ENCODE data around the gene CCDC92. TPM values are rescaled to one million over a fixed set of nuclear protein-coding genes. Genes with fewer than 3 reads are reported as not detected.

Gene CCDC92
- total and polyA plus RNA-seq, 2 of the 8 experiments (the other 6 are each of a cell fraction or from before 2014, with no cell fraction given) = 0.43 to 0.51 TPM

- TF ChIP-seq CHD1 (IDR thresholded peaks at IDR 0.05; ENCODE audit: low read depth, low read length) = no peak
- TF ChIP-seq CREB1 (IDR thresholded peaks at IDR 0.05) = no peak
- no peak for TF ChIP-seq ZNF274 (IDR thresholded peaks at IDR 0.05; ENCODE audit: borderline replicate concordance, extremely low read depth, low read length)
- no peak for TF ChIP-seq BRCA1 (IDR thresholded peaks at IDR 0.05; ENCODE audit: low read depth, low read length)
- TF ChIP-seq SP1 (IDR thresholded peaks at IDR 0.05; ENCODE audit: low read depth, low read length) = 0 out of 2 replicates have a peak, but pooled peaks have one; percentile 13
- TF ChIP-seq NRF1 (IDR thresholded peaks at IDR 0.05; ENCODE audit: low read depth, low read length) = no peak
- TF ChIP-seq SUZ12 (IDR thresholded peaks at IDR 0.05; ENCODE audit: low read length) = no peak
- TF ChIP-seq GABPA (IDR thresholded peaks at IDR 0.05; ENCODE audit: borderline replicate concordance, insufficient read depth, low read length) = no peak
- peak; percentile 39 for TF ChIP-seq ASH2L (IDR thresholded peaks at IDR 0.05; ENCODE audit: low read length)
- no peak for TF ChIP-seq RNF2 (IDR thresholded peaks at IDR 0.05; ENCODE audit: borderline replicate concordance, low read depth, low read length, missing control alignments, poor library complexity, severe bottlenecking)
- TF ChIP-seq CEBPB (IDR thresholded peaks at IDR 0.05; ENCODE audit: low read depth, low read length) = no peak
- TF ChIP-seq RAD21 (IDR thresholded peaks at IDR 0.05 in 1 of 2, conservative IDR thresholded peaks at IDR 0.05 in 1 of 2; ENCODE audit: low read depth in 2 of 2, low read length in 2 of 2) = no peak
- no peak for TF ChIP-seq EZH2 (IDR thresholded peaks at IDR 0.05; ENCODE audit: low read depth, low read length, severe bottlenecking)
Observed at GRCh38 chr12:123900871-123901376, 71.7 kb downstream of the CCDC92 start (continued).
